22Rv1 (cell line): ENCODE results near the gene TAL2.

ENCODE experiments used
- CTCF ChIP-seq: fragments of 450-650 bp; IDR thresholded peaks from 2 replicates; pipeline ENCODE4 v1.5.1; 2017; ENCODE audit warnings: mild to moderate bottlenecking
- ZFX ChIP-seq: fragments of 450-650 bp; IDR thresholded peaks from 2 replicates; pipeline ENCODE4 v1.6.1; 2017; ENCODE audit warnings: antibody characterized with exemption, borderline replicate concordance

- TF ChIP-seq CTCF (no peak), ZFX (no peak)
Observed at GRCh38 chr9:105672711-105673234, 10.5 kb downstream of the TAL2 start.
